HG03159 (cell line): ENCODE data around the gene RBMX.

Source experiments
- ATAC-seq: cut with Tn5 transposase; IDR thresholded peaks from one replicate; pipeline ENCODE4 v1.9.1; 2021; ENCODE audit warnings: mild to moderate bottlenecking, moderate library complexity; ENCODE audit not compliant: unreplicated experiment

RBMX gene

DNA sequence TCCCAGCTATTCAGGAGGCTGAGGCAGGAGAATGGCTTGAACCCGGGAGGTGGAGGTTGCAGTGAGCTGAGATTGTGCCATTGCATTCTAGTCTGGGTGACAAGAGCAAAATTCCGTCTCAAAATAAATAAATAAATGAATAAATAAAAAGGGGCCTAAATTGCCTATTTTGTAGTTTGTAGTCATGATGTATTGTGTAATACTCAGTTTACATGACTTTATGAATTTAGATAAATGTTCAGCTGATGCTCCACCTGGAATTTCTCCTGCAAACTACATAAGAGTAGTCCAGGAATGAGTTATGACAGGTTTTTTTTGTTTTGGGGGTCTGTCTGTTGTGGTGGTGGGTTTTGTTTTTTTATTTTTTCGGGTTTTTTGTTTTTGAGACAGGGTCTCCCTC is 31.1 kb downstream of the RBMX start:
- no peak for ATAC-seq

DNA sequence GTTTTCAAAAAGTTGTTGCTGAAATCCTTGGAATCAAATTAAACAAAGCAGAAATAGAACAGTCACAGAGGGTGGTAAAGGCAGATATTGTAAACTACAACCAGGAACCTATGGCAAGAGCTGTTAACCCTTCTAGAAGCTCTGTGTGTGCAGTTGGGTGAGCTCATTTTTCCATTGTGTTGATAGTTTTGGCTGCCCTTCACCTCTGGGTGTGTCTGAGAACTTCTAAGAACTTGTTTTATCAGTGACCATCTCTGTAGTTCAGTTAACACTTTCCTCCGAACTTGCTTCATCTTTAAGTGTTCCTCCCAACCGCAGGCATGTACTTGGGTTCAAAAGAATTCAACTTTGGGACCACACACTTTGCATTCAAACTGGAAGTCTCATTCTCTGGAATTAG is 32.7 kb downstream of the RBMX start:
- no peak for ATAC-seq

DNA sequence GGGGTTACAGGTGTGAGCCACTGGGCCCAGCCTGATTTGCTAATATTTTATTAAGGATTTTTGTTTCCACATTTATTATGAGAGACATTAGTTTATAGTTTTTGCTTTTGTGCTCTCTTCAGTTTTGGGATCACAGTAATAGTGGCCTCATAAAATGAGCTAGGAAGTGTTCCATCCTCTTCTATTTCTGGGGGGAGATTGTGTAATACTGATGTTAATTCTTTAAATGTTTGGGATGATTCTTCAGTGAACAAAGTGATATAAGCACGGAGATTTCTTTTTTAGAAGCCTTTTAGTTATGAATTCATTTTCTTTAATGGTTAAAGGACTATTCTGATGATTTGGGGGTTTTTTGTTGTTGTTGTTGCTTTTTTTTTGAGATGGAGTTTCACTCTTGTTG is 41.3 kb downstream of the RBMX start:
- no peak for ATAC-seq

DNA sequence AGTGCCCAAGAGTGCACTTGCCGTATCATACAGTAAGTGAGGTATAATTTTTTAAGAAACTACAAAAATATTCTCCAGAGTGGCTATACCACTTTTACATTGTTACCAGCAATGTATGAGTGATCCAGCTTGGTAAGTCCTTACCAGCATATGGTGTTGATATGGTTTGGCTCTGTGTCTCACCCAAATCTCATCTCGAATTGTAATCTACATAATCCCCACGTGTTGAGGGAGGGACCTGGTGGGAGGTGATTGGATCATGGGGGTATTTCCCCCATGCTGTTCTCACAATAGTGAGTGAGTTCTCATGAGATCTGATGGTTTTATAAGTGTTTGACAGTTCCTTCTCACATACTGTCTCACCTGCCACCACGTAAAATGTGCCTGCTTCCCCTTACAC is 44.8 kb downstream of the RBMX start:
- ATAC-seq, result no peak

DNA sequence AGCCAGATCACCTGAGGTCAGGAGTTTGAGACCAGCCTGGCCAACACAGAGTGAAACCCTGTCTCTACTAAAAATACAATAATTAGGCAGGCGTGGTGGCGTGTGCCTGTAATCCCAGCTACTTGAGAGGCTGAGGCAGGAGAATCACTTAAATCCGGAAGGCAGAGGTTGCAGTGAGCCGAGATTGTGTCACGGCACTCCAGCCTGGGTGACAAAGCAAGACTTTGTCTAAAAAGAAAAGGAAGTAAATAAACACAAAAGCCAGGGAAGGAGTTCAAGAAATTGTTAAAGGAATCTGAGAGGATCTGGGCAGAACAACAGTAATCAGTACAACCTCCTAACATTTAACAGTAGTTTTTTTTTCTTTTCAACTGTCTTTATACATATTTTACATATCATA is 51.1 kb downstream of the RBMX start:
- no peak for ATAC-seq

DNA sequence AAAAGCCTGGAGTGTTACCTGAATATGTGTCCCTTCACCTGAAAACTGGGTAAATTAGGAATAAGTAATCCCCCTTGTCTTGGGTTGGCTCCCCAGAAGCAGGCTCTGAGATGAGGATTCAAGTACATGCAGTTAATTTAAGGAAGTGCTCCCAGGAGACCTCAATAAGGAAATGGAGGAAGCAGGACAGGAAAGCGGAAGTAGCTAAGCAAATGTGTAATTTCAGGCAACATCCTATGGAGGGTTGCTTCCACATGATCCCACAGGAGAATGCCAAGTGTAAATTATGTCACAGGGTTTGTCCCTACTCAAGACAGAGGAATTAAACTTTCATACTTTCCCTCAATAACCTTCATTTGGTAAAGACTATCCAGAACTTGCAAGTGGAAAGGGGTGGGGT is 51.7 kb downstream of the RBMX start:
- no peak for ATAC-seq

DNA sequence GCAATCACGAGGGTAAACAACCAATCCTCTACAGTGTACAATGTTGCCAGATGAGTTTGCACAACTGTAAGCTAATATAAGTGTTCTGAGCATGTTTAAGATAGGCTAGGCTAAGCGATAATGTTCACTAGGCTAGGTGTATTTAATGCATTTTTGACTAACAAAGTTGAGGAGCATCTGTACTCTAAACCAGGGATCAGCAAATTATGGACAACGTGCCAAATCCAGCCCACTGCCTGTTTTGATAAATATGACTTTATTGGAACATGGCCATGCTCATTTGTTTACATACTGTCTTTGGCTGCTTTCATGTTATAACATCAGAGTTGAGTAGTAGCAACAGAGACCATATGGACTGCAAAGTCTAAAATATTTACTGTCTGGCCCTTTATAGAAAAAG is 53.5 kb downstream of the RBMX start:
- no peak for ATAC-seq

DNA sequence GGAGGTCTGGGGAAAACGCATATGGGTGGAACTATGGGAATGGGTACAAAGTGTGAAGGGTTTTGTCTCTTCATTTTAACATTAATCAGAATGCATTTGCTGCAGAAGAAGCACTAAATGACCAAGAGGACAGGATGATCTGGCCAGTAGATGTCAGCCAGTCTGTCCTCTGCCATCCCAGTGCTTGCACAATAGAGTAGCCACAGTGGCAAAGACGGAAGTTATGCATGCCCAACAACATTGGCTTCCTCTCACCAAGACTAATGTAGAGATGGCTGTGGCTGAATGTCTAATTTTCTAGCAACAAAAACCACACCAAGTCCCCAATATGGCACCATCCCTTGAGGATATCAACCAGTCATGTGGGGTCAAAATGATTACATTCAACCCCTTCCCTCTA is 54.8 kb downstream of the RBMX start:
- no peak for ATAC-seq
